Type B pancreatic cell (in vitro differentiated cells): Measurements from ENCODE around the gene EPB41L5. TPM values are rescaled to one million over a fixed set of nuclear protein-coding genes. Genes with fewer than 3 reads are reported as not detected.

Experiments used
- DNase-seq: peaks from one replicate; pipeline ENCODE4 v3.0.0; 2021; ENCODE audit warnings: mixed read lengths; ENCODE audit not compliant: unreplicated experiment; ENCODE audit errors: extremely low spot score
- H3K27ac Mint-ChIP-seq: 2 replicates; pipeline ENCODE4 v1.8.0; 2021; ENCODE audit warnings: mild to moderate bottlenecking, mixed read lengths
- H3K27me3 Mint-ChIP-seq: 2 replicates; pipeline ENCODE4 v1.8.0; 2021; ENCODE audit warnings: mixed read lengths
- H3K36me3 Mint-ChIP-seq: 2 replicates; pipeline ENCODE4 v1.8.0; 2021; ENCODE audit warnings: mixed read lengths
- H3K4me1 Mint-ChIP-seq: one replicate; pipeline ENCODE4 v1.8.0; 2021; ENCODE audit warnings: mixed read lengths; ENCODE audit not compliant: unreplicated experiment
- H3K4me3 Mint-ChIP-seq: 2 replicates; pipeline ENCODE4 v1.8.0; 2021; ENCODE audit warnings: mild to moderate bottlenecking, mixed read lengths
- H3K9me3 Mint-ChIP-seq: 2 replicates; pipeline ENCODE4 v1.8.0; 2021; ENCODE audit warnings: mixed read lengths
- total RNA-seq: library from RNA; stranded (reverse); gene quantifications from 2 replicates; pipeline ENCODE4 v1.2.1, GENCODE V29; 2021; ENCODE audit warnings: low replicate concordance
- TF ChIP-seq, protein P1 (sequence below): fragments of 200-600 bp; sonication (generic); conservative IDR thresholded peaks from 2 replicates; pipeline ENCODE4 v1.5.0; 2021; ENCODE audit warnings: antibody characterized with exemption, mild to moderate bottlenecking

EPB41L5 gene
- total RNA-seq, 1 donor from 2014 or later = 37.6 TPM

DNA sequence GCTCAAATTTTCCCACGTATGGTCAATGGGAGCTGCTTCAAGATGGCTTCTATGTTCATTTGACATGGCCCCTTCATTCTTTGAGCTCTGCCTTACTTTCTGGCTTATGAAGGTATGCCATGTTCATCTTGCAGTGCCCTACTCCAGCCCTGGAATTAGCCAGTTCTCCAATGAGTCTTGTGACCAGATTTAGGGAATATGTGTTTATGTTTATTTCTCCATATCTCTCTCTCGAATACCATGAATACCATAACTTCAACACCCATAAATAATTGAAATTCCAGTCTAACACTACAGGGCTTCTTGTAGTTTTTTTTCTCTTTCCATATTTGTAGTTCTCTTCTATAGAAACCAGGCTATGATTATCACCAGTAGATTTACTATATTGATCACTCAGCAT, 39.7 kb downstream of the EPB41L5 start:
- Mint-ChIP-seq H3K9me3 (peaks cover 26% of the 10 kb centered on the region), H3K27me3 (no peaks in the 10 kb centered on the region), H3K4me3 (no peak overlapping the region), H3K4me1 (no peaks in the 10 kb centered on the region), H3K36me3 (peaks cover 64% of the 10 kb centered on the region), H3K27ac (peak overlapping the region; percentile 62)
- TF ChIP-seq, protein P1, sequence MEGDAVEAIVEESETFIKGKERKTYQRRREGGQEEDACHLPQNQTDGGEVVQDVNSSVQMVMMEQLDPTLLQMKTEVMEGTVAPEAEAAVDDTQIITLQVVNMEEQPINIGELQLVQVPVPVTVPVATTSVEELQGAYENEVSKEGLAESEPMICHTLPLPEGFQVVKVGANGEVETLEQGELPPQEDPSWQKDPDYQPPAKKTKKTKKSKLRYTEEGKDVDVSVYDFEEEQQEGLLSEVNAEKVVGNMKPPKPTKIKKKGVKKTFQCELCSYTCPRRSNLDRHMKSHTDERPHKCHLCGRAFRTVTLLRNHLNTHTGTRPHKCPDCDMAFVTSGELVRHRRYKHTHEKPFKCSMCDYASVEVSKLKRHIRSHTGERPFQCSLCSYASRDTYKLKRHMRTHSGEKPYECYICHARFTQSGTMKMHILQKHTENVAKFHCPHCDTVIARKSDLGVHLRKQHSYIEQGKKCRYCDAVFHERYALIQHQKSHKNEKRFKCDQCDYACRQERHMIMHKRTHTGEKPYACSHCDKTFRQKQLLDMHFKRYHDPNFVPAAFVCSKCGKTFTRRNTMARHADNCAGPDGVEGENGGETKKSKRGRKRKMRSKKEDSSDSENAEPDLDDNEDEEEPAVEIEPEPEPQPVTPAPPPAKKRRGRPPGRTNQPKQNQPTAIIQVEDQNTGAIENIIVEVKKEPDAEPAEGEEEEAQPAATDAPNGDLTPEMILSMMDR = no peak
- DNase-seq = no peak

DNA sequence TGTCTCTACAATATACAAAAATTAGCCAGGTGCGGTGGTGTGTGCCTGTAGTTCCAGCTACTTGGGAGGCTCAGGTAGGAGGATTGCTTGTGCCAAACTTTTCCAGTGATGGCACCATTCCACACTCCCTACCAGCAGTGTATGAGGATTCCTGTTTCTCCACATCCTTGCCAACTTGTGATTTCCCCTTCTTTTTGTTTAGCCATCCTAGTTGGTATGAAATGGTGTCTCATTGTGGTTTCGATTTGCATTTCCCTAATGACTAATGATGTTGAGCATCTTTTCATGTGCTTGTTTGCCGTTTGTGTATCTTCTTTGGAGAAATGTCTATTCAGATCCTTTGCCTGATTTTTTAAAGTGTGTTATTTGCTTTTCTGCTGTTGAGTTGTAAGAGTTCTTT, 41.0 kb downstream of the EPB41L5 start:
- Mint-ChIP-seq H3K9me3 (peaks cover 23% of the 10 kb centered on the region), H3K36me3 (peaks cover 57% of the 10 kb centered on the region), H3K4me1 (no peaks in the 10 kb centered on the region), H3K27me3 (no peaks in the 10 kb centered on the region), H3K27ac (no peak overlapping the region), H3K4me3 (no peak overlapping the region)
- TF ChIP-seq, protein P1 = no peak
- no peak for DNase-seq

DNA sequence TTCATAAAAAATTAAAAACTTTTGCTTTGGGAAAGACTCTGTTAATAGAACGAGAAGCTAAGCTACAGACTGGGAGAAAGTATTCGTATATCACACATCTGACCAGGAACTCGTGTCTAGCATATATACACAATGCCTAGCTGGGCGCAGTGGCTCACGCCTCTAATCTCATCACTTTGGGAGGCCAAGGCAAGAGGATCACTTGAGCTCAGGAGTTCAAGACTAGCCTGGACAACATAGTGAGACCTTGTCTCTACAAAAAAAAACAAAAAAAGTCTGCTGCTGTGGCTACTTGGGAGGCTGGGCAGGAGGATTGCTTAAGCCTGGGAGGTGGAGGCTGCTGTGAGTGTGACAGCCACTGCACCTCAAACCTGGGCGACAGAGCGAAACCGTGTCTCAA, 46.6 kb downstream of the EPB41L5 start:
- no peak overlapping the region for H3K4me3 Mint-ChIP-seq
- TF ChIP-seq, protein P1 = no peak
- DNase-seq = no peak
- H3K27me3 Mint-ChIP-seq = no peaks in the 10 kb centered on the region
- H3K36me3 Mint-ChIP-seq = peaks cover 25% of the 10 kb centered on the region
- H3K4me1 Mint-ChIP-seq = no peaks in the 10 kb centered on the region
- no peak overlapping the region for H3K27ac Mint-ChIP-seq
- H3K9me3 Mint-ChIP-seq = peaks cover 6% of the 10 kb centered on the region

DNA sequence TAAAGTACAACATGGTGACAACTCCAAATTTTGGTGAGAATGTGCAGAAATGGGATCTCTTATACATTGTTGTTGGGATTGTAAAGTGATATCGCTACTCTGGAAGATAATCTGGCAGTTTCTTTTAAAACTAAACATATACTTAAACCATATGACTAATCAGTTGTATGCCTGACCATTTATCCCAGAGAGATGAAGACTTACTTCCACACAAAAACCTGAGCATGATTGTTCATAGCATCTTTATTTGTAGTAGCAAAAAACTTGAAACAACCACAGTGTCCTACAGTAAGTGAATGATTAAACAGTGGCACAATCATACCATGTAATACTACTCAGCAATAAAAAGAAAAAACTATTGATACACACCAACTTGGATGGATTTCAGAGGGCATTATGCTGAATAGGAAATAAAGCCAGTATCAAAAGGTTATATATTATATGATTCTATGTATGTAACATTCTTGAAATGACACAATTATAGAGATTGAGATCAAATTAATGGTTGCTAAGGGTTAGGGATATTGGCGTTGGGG, 47.3 kb downstream of the EPB41L5 start:
- TF ChIP-seq, protein P1 = no peak
- DNase-seq = no peak
- no peaks in the 10 kb centered on the region for H3K4me1 Mint-ChIP-seq
- H3K9me3 Mint-ChIP-seq = peaks cover 6% of the 10 kb centered on the region
- no peak overlapping the region for H3K4me3 Mint-ChIP-seq
- H3K27me3 Mint-ChIP-seq = no peaks in the 10 kb centered on the region
- no peak overlapping the region for H3K27ac Mint-ChIP-seq
- peaks cover 25% of the 10 kb centered on the region for H3K36me3 Mint-ChIP-seq

DNA sequence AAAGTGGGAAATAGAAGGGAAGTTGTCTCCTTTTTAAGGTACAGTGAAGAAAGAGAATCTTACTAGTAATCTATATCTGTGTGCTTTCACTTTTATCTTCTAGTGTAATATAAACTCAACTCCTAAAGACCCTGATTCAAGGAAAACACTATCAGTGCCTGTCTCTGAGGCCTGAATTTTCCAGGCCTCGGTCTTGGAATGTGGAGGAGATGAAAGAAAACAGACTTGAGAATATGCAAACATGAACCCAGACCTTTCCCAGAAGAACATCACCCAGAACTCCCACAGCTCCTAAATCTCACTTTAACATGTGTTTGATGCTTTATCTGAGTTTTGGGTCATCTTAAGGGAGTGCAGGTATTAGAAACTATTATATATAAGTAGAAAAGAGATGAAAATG, 51.8 kb downstream of the EPB41L5 start:
- H3K9me3 Mint-ChIP-seq = no peaks in the 10 kb centered on the region
- H3K4me1 Mint-ChIP-seq = peaks cover 13% of the 10 kb centered on the region
- TF ChIP-seq, protein P1 = no peak
- H3K36me3 Mint-ChIP-seq = peaks cover 14% of the 10 kb centered on the region
- no peak overlapping the region for H3K27ac Mint-ChIP-seq
- DNase-seq = no peak
- H3K4me3 Mint-ChIP-seq = no peak overlapping the region
- no peaks in the 10 kb centered on the region for H3K27me3 Mint-ChIP-seq
